ENCODE data around the gene APC2.
A peak's percentile ranks its signal among the peaks of the same experiment; 100 is the strongest.

Gene APC2, protein sequence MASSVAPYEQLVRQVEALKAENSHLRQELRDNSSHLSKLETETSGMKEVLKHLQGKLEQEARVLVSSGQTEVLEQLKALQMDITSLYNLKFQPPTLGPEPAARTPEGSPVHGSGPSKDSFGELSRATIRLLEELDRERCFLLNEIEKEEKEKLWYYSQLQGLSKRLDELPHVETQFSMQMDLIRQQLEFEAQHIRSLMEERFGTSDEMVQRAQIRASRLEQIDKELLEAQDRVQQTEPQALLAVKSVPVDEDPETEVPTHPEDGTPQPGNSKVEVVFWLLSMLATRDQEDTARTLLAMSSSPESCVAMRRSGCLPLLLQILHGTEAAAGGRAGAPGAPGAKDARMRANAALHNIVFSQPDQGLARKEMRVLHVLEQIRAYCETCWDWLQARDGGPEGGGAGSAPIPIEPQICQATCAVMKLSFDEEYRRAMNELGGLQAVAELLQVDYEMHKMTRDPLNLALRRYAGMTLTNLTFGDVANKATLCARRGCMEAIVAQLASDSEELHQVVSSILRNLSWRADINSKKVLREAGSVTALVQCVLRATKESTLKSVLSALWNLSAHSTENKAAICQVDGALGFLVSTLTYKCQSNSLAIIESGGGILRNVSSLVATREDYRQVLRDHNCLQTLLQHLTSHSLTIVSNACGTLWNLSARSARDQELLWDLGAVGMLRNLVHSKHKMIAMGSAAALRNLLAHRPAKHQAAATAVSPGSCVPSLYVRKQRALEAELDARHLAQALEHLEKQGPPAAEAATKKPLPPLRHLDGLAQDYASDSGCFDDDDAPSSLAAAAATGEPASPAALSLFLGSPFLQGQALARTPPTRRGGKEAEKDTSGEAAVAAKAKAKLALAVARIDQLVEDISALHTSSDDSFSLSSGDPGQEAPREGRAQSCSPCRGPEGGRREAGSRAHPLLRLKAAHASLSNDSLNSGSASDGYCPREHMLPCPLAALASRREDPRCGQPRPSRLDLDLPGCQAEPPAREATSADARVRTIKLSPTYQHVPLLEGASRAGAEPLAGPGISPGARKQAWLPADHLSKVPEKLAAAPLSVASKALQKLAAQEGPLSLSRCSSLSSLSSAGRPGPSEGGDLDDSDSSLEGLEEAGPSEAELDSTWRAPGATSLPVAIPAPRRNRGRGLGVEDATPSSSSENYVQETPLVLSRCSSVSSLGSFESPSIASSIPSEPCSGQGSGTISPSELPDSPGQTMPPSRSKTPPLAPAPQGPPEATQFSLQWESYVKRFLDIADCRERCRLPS (N-terminal part only)

DNA sequence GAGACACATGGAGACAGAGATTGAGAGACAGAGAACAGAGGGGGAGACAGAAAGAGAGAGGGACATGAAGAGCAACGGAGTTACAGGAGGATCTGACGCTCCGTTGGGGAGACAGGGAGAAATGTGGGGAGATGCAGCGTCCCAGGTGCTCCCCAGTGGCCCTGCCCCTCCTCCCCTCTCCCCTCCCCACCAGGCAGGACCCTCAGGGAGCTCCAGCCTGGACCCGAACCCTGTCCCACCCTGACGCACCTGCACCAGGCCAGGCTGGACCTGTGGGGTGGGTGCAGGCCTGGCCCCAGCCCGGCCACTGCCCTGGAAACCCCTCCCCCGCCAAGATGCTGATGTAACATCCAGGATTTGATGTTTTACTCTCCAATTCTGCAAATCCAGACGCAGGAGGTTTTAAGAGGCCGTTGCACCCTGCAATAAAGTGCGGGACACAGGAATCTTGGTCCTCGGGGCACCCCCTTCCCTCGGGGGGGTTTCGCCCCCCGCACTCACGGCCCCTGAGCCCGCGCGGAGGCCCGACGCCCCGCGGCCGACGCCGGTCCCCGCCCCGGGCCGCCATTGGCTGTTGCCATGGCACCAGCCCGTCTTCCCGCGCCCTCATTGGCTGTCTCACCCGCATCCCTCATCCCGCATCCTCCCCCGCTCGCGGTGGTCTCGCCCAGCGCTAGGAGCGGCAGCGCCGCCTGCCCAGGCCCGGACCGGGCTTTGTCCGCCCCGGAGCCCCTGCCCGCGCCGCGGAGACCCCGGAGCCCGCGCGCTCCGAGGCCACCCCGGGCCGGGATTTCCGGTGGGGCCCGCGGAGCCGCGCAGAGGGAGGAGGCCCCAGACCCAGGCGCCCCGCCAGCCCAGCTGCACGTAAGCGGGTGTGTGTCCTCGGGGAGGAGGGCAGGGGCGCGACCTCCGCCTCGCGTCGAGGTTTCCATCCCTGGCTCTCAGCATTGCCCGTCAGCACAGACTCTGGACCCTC is at the start of gene APC2:
APC2 (plus strand) TSS at position 655 of the 976 bp plus-strand sequence. CDS start 2,881 bp downstream, outside the sequence.
- peak; percentile 69 for DNase-seq (ENCODE audit: low read depth, low spot score)

DNA sequence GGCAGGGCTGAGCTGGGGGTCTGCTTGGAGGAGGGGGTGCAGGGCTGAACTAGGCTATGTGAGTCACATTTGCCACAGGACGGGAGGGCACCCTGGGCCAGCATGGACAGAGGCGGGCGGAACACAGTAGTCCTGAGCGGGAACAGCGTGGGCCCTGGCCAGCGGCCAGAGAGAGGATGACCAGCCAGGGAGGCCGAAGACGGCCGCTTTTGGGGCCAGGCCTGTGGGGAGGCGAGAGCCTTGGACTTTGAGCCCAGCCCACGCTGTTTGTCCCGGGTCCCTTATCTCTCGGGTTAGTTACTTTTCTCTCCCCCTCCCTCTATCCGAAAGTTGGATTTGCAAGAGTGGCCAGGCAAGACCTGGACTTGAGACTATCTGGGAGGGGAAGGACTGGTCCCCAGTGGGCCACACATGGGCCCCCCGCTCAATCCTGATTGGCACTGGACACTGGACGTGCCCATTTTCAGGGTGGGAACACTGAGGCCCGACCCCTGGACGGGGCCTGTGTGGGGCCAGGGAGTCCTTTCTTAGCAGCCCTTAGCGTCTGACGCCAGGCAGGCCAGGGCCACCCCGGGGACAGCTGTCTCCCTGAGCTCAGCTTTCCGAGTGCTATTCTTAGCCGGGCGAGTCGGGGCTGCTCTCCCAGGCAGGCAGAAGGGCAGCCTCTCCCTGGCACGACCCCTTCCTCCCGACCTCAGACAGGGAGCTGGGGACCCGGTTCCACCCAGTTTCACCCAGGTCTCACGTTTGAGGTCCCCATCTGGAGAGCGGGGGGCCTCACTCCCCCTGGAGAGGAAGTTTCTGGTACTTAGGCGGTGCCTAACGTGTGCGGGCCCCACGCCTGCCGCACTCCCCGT is 49.4 kb upstream of the APC2 start:
- no peak for DNase-seq (ENCODE audit: low read depth, low spot score)

DNA sequence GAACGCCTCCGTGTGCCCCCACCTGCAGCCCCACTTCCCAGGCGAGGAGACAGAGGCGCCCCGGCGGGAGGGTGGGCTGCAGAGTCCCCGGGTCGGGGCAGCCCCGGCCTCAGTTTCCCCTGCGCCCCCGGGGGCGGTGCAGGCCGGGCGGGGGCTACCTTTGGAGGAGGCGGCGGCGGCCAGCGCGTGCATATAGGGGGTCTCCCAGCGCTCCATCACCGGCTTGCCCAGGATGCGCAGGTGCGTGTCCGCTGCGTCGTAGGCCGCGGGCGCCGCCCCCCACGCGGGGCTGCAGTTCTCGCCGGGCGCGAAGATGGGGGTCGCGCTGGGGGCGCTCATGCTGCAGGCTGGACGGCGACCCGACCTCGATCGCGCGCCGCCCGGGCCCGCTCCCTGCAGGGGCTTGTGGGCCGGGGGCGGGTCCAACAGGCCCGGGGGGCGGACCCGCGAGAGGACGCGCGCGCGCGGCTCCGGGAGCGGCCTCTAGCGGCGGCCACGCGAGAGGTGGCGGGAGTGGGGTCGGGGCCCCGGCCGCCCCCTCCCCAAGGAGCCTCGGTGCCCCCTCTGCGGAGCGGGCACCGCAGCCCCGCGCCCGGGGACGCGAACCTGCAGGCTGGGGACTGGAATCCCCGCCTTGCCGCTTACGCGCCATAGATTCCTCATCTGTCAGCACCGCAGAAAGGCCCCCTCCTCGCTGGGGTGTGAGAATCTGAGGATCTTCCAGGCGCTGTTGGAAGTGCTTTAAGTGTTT is 48.6 kb upstream of the APC2 start, which contains the start of gene GAMT:
GAMT (minus strand) TSS at position 405 of the 751 bp plus-strand sequence; CDS start at position 339, 66 bp downstream.
- DNase-seq (ENCODE audit: low read depth, low spot score): no peak

DNA sequence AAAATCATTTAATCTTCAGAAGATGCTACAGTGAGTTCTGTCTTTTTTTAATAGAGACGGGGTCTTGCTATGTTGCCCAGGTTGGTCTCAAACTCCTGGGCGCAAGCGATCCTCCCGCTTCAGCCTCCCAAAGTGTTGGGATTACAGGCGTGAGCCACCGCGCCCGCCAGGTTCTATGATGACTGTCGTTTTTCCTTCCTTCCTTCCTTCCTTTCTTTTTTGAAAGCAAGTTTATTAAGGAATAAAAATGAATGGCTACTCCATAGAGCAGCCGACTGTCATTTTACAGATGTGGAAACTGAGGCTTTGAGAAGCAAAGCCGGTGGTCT is 48.1 kb upstream of the APC2 start:
- DNase-seq (ENCODE audit: low read depth, low spot score): no peak

DNA sequence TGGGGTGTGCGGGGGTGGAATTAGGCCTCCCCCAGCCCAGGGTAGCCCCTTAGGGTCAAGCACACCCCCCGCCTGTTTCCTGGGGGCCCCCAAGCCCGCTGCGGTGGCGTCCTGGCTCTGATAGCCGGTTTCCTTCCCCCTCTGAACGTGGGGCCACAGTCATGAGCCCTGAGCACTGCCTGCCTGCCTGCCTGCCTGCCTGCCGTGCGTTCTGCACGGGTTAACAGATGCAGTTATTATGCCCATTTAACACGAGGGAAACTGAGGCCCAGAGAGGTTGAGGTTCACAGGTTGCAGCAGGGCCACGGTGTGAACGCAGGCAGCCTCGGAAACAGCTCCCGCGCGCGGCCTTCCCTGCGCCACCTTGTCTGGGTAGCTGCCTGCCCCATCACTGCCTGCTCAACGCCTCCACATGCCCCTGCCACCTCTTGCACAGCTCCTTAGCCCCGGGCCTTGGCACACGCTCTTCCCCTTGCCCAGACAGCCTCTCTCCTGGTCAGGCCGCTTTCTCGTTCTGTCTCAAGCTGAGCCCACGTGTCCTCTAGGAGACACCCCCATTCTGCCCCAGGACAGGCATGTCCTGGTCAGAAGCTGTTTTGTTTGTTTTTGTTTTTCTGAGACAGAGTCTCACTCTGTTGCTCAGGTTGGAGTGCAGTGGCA is 47.4 kb upstream of the APC2 start:
- no peak for DNase-seq (ENCODE audit: low read depth, low spot score)

DNA sequence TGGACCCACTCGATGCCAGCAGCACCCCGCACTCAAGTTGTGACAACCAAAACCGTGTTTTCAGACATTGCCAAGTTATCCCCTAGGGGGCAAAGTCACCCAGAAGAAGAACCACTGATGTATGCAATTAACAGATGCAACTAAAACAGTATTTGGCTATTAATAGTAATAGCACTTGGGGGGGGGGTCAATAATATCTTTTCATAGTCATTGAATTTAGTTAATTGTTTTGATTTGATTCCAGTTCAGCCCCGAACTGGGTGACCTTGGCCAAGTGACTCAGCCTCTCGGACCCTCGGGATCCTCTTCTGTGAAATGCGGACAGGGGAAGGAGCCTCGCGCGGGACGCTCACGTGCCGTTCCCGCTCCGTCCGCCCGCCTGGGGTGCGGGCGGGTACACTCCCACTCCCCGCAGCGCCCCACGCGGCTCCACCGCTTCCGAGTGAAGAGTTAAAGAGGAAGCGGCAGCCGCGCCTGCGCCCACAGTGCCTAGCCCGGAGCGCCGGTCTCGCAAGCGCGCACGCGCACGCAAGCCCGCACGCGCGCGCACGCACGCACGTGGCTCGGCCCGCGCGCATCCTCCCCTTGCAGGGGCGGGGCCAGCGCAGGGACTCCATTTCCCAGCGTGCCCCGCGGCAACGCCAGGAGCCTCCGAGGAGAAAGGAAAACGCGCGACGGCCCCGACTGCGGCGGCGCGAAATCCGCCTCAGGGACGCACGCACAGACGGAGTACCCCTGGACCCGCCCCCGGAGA is 43.0 kb upstream of the APC2 start:
- peak; percentile 99 for DNase-seq (ENCODE audit: low read depth, low spot score)

DNA sequence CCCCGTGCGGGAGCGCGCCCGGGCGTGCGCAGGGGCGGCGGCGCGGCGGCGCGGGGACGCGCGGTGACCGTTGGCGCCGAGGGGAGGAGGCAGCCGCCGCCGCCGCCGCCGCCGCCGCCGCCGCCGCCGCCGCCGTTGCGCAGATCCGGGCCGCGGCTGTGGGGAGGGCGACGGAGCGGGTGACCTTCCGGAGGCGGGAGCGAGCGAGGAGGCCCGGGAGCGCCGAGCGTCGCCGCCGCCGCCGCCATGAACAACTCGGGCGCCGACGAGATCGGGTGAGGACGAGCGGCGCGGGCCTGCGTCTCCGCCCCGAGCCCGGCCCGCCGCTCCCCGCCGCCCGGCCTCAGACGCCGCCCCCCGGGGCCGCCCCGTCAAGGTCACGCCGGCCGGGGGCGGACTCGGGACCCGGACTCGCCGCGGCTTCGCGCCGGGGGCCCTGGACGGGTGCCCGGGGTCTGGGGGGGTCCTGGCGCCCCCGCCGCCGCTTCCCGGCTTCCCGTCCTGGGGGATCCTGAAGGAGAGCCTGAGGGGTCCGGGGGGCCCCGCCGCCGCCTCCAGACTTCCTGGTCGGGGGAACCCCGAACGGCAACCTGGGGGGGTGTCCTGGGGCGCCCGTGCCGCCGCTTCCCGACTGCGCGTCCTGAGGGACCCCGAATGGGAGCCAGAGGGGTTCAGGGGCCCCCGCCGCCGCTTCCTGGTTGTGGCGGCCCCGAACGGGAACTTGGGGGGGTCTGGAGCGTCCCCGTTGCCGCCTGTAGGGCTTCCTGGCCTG is 42.2 kb upstream of the APC2 start, which contains the start of gene DAZAP1:
DAZAP1 (plus strand) TSS at position 59 of the 772 bp plus-strand sequence; CDS start at position 247, 188 bp downstream.
- DNase-seq (ENCODE audit: low read depth, low spot score): no peak

DNA sequence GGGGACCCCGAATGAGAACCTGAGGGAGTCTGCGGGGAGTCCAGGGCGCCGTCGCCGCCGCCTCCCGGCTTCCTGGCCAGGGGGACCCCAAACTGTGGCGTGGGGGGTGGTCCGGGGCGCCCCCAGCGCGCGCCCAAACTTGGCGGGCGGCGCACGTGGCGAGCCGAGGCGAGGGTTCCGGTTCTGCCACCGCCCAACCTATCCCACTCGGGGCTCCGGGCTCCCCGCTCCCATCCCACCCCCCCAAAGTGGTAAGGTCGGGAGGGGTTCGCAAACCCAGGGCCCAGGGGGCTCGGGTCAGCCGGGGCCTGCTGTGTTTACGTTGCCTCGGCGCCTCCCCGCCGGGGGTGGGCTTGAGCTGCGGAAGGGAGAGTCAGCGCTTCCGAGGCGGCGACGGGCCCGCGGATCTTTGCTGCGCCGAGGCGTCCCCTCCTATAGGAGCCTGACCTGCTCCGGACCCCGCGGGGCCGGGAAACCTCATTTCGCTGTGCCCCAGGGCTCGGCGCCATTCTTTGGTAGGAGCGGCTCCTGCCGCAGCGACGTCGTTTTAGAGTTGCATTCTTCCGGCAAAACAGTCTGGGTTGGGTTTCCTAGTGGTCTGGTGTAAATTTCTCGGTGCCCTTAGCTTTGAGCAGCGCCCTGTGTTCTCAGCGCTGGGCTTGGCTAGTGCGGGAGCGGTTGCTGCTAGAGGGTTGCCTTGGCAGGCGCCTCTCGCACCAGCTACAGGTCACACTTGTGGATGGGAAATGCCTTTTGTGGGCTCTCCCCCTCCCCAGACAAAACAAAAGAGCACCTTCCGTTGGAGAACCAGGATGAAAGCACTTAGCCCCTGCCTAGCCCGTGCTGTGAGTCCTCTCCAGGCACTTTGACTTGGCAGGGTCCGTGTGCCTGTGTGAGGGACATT is 41.4 kb upstream of the APC2 start:
- peak; percentile 74 for DNase-seq (ENCODE audit: low read depth, low spot score)

DNA sequence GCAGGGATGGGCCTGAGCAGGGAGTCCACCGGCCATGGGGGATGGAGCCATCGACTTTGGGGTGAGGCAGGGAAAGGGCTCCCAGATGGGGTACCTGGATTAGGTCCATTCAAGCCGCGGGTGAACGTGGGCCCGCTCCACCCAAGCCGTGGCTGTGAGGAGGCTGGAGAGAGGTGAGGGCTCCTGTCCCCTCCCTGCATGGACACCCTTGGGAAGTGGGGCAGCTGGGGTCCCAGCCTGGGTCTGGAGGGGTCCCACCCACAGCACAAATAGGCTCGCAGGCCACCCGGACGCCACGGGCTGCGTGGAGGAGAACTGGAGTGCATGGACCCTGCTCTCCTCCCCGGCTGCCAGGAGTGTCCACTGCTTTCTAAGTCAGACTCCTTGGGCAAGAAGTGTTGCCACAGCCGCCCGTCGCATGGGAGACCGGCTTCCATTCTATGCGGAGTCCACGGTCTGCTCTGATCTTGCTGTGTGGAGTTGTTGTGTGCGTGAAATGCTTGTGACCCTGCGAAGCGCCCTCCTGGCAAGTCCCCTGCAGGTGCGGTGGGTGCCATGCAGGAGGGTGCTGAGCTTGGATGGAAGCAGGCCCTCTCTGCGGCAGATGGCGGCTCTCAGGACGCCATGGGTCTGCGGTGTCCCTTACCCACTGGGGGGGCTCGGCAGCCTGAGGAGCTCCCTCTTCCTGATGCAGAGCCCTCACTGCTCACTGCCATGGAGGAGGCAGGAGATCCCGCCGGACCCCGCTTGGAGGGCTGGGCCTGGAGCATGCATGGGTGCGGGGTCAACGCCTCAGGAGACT is 40.5 kb upstream of the APC2 start:
- DNase-seq (ENCODE audit: low read depth, low spot score): no peak

DNA sequence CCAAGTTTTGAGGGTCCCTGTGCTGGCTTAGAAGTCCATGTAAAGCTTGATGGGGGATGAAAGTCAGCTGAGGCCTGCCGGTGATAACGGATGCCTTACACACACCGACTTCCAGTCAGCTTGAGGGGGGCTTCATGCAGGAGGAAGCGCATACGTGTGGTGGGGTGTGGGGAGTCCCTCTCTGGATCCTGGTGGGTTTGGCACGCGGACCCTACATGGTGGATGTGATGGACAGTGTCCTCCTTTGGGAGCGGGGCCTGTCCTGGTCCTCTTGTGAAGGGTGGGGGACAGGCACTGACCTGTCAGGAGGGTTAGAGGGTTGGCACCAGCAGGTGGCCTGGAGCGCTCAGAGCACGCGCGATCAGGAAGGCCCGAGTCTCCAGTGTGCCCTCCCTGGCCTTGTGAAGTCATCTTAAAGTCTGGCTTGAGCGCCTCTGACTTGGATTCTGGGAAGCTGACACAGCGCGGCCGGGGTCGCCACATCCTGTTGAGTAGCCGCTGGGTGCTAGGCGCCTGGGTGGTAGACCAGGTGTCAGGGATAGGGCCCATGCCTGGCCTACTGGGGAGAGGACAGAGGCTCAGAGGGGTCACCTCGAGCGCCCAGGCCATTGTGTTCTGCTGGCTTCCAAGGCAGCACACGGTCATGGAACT is 39.7 kb upstream of the APC2 start:
- DNase-seq (ENCODE audit: low read depth, low spot score): no peak

DNA sequence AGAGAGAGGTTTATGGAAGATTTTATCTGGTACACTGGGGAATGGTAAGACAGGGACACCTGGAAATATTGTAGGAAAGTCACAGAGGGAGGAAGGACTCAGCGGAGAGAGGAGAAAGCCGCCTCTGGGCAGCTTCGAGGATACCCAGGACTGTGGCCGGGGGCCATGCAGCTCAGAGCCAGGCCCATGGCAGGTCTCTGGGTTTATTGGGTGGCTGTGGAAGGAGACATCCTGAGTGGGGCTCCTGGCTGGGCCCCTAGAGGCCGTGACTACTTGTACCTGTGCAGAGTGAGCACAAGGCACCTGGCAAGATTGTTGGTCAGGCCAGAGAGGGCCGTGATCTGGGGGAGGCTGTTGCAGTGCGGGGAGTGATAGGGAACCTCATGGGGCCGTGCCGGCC is 39.1 kb upstream of the APC2 start:
- no peak for DNase-seq (ENCODE audit: low read depth, low spot score)

DNA sequence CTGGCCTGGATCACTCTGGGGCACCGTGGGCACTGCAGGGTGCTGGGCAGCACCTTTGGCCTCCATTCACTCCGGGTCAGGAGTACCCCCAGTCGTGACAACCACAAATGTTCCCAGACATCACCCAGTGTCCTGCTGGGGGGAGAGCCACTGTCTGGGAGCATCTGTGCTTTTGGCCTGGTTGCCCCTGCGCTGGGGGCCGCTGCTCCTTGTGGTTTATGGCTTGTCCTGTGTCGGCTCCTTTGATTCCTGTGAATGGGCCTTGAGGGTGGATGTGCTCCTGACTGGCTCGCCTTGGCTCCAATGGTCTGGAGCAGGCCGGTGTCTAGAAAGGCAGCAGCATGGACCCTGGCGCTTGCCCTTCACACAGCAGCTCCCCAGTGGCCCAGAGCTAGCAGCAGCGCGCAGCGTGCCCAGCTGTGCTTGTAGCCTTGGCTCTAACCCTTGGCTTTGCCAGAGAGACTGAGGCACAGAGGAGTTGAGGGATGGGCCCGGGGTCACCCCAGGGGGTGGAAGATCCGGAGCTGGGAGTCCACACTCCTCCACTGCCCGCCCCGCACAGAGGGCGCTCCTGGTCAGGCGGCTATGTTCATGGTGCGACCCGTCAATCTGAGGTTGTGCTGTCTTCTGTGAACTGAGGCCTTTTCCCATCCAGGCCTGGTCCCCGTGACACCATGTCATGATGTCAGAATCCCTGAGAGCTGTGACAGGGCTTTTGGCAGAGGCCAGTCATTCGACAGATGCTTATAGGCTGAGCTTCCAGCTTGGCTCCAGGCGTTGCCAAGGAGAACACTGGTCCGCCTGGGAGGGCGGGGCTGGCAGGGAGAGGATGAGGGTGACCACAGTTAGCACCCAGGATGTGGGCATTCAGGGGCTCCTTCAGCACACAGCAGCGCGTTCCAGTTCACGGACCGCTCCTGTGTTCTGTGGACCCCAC is 38.4 kb upstream of the APC2 start:
- no peak for DNase-seq (ENCODE audit: low read depth, low spot score)

DNA sequence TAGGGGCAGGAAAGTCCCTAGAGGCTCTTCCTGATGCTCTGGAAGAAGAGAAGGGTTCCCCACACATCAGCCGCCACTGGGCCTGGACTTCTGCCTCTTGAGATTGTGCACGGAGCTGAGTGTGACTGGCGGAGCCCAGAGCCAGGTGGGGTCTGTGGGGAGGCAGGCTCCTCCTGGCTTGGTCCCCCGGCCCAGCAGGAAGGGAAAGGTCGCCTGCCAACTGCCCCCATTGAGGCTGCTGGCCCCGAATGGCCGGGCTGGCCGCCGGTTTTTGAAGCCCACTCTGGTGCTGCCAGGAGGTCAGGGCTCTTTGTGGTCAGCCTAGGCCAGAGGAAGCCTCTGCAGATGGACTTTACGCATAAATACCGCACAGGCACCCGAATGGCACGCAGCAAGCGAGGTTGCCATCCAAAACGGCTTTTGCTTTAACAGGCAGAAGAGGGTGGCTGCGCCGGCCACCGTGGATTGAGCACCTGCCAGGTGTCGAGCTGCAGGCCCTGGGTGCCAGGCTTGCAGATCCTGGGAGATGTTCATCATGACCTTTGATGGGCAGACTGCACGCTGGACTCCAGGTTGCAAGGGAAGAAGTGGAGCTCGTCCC is 37.5 kb upstream of the APC2 start:
- no peak for DNase-seq (ENCODE audit: low read depth, low spot score)

All from ELF-1 (cell line).